C4-2B (cell line): Measurements from ENCODE around the gene PDZD8.

Source experiments
- ZFX ChIP-seq: fragments of 450-650 bp; IDR thresholded peaks from 2 replicates; pipeline ENCODE4 v1.6.1; 2017
- TF ChIP-seq, protein P1 (sequence below): fragments of 450-650 bp; conservative IDR thresholded peaks from 2 replicates; pipeline ENCODE4 v1.5.1; 2017; ENCODE audit warnings: mild to moderate bottlenecking

DNA sequence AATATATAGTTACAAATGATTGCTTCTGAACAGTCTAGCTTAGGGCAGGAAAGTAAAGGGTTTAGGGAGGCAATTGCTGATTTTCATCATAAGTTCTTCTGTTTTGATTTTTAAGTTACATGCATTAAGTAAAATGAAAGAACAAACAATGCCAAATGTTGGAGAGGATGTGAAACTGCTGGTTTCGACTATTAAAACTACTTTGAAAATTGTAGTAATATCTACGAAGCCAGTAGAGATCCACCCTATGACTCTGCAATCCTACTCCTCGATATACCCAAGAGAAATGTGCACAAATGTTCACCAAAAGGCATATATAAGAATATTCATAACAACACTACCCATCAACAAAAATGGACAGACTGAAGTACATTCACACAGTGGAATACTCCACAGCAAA lies 24.3 kb downstream of the PDZD8 start:
- TF ChIP-seq ZFX, result no peak
- TF ChIP-seq, protein P1, sequence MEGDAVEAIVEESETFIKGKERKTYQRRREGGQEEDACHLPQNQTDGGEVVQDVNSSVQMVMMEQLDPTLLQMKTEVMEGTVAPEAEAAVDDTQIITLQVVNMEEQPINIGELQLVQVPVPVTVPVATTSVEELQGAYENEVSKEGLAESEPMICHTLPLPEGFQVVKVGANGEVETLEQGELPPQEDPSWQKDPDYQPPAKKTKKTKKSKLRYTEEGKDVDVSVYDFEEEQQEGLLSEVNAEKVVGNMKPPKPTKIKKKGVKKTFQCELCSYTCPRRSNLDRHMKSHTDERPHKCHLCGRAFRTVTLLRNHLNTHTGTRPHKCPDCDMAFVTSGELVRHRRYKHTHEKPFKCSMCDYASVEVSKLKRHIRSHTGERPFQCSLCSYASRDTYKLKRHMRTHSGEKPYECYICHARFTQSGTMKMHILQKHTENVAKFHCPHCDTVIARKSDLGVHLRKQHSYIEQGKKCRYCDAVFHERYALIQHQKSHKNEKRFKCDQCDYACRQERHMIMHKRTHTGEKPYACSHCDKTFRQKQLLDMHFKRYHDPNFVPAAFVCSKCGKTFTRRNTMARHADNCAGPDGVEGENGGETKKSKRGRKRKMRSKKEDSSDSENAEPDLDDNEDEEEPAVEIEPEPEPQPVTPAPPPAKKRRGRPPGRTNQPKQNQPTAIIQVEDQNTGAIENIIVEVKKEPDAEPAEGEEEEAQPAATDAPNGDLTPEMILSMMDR, result no peak
